ENCODE results near the gene GABBR2. TPM values are rescaled to one million over a fixed set of nuclear protein-coding genes. Genes with fewer than 3 reads are reported as not detected.

Gene GABBR2
- total and polyA plus RNA-seq, 12 donors, result 0.17 to 9.0 (median 3.7) TPM

GRCh38 chr9:98304381-98304780 is 404.4 kb downstream of the GABBR2 start:
- no peaks in the 10 kb centered on the region for H3K27me3 ChIP-seq
- TF ChIP-seq POLR2A (IDR thresholded peaks at IDR 0.05), result no peak
- TF ChIP-seq, protein P1, sequence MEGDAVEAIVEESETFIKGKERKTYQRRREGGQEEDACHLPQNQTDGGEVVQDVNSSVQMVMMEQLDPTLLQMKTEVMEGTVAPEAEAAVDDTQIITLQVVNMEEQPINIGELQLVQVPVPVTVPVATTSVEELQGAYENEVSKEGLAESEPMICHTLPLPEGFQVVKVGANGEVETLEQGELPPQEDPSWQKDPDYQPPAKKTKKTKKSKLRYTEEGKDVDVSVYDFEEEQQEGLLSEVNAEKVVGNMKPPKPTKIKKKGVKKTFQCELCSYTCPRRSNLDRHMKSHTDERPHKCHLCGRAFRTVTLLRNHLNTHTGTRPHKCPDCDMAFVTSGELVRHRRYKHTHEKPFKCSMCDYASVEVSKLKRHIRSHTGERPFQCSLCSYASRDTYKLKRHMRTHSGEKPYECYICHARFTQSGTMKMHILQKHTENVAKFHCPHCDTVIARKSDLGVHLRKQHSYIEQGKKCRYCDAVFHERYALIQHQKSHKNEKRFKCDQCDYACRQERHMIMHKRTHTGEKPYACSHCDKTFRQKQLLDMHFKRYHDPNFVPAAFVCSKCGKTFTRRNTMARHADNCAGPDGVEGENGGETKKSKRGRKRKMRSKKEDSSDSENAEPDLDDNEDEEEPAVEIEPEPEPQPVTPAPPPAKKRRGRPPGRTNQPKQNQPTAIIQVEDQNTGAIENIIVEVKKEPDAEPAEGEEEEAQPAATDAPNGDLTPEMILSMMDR (IDR thresholded peaks at IDR 0.05), result no peak
- no peaks in the 10 kb centered on the region for H3K4me1 ChIP-seq (replicated peaks in 1 of 2)
- no peaks in the 10 kb centered on the region for H3K9me3 ChIP-seq (replicated peaks in 1 of 3)
- WGBS, 4 donors, result 85 to 94% (median 89%) methylated on average over 4 of the region's 4 CpGs
- no peak overlapping the region for H3K27ac ChIP-seq
- intact Hi-C loops (cut with DNase I), result no loop called here
- H3K4me3 ChIP-seq, result no peak overlapping the region
- H3K36me3 ChIP-seq (replicated peaks in 1 of 2), result no peaks in the 10 kb centered on the region
- DNase-seq, result no peak

DNA sequence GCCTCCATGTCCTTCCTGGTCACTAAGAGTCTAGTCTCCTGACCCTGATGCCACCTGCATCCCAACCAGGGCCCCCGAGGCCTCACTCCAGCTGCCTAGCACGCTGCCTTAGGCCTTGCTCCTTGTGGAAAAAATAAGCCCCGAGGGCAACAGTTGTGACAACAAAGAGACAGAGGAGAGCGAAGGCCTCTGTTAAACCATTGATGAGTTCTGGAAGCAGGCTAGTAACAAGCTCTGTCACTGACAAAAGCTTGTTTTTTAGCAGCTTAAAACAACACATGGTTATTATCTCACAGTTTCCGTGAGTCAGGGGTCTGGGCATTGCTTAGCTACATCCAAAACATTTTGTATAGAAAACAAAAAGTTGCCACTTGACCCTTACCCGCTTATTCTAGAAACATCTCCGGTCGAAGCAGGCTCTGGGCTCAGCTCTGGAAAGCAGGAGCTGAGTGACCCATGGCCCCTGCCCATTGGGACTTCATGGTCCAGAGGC is 405.1 kb downstream of the GABBR2 start:
- Histone ChIP-seq H3K9me3 (replicated peaks in 1 of 3) (no peaks in the 10 kb centered on the region), H3K4me3 (no peak overlapping the region), H3K27me3 (no peaks in the 10 kb centered on the region), H3K4me1 (replicated peaks in 1 of 2) (no peaks in the 10 kb centered on the region), H3K27ac (no peak overlapping the region), H3K36me3 (replicated peaks in 1 of 2) (no peaks in the 10 kb centered on the region)
- no peak for TF ChIP-seq POLR2A (IDR thresholded peaks at IDR 0.05)
- TF ChIP-seq, protein P1 (IDR thresholded peaks at IDR 0.05), result no peak
- 69 to 82% (median 80%) methylated on average over 8 of the region's 8 CpGs for WGBS, 4 donors
- intact Hi-C loops (cut with DNase I), result no loop called here
- no peak for DNase-seq

- no peaks in the 10 kb centered on the region for H3K9me3 ChIP-seq (replicated peaks in 1 of 3)
- H3K27ac ChIP-seq, result no peak overlapping the region
- 93 to 97% (median 95%) methylated on average over 7 to 13 of the region's 13 CpGs for WGBS, 4 donors
- no peaks in the 10 kb centered on the region for H3K27me3 ChIP-seq
- no peak overlapping the region for H3K4me3 ChIP-seq
- TF ChIP-seq, protein P1 (IDR thresholded peaks at IDR 0.05), result no peak
- TF ChIP-seq POLR2A (IDR thresholded peaks at IDR 0.05), result no peak
- H3K4me1 ChIP-seq (replicated peaks in 1 of 2), result no peaks in the 10 kb centered on the region
- intact Hi-C loops (cut with DNase I), result no loop called here
- H3K36me3 ChIP-seq (replicated peaks in 1 of 2), result no peaks in the 10 kb centered on the region
- DNase-seq, result no peak
These were observed 405.6 kb downstream of the GABBR2 start for GRCh38 chr9:98302938-98303632.

DNA sequence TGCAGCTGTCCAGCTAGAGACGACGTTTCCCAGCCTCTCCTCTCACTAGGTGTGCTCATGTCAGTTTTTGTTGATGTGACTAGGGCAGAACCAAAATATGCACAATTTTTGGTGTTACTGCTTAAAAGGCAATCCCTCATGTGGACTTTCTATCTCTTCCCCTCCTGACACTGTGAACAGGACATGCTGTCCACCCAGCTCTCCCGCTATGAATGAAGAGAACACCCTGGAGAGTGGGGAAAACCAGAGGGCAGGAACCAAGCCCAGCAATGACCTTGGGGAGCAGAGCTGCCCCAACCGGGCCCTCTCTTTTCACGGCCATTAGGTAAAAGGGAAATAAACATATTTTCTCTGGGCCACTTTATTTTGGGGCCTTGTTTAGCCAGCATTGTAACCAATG is 406.6 kb downstream of the GABBR2 start:
- no peaks in the 10 kb centered on the region for H3K27me3 ChIP-seq
- H3K36me3 ChIP-seq (replicated peaks in 1 of 2), result no peaks in the 10 kb centered on the region
- H3K4me3 ChIP-seq, result no peak overlapping the region
- H3K9me3 ChIP-seq (replicated peaks in 1 of 3), result no peaks in the 10 kb centered on the region
- intact Hi-C loops (cut with DNase I), result no loop called here
- H3K27ac ChIP-seq, result no peak overlapping the region
- DNase-seq, result no peak
- TF ChIP-seq, protein P1 (IDR thresholded peaks at IDR 0.05), result no peak
- TF ChIP-seq POLR2A (IDR thresholded peaks at IDR 0.05), result no peak
- no peaks in the 10 kb centered on the region for H3K4me1 ChIP-seq (replicated peaks in 1 of 2)
- 57 to 74% (median 68%) methylated on average over 5 of the region's 5 CpGs for WGBS, 4 donors

All from adrenal gland (tissue), 12 donors.